AG04449 (cell line): ENCODE measurements around the gene BASP1.

ENCODE experiments used
- CTCF ChIA-PET: fragments of 350-600 bp; formaldehyde crosslinking; extraction: SDS; loops from one replicate; lab custom pipeline; 2021; ENCODE audit warnings: antibody characterized with exemption; lab: Yijun Ruan, JAX
- POLR2A ChIA-PET: fragments of 400-600, 350-600 bp; formaldehyde crosslinking; extraction: SDS; loops from one replicate; lab custom pipeline; 2020; ENCODE audit warnings: antibody characterized with exemption, inconsistent platforms; lab: Yijun Ruan, JAX
- DNase-seq: peaks from one replicate; pipeline ENCODE4 v3.0.0-alpha.2; 2010; ENCODE audit warnings: low read depth, low spot score
- H3K4me3 ChIP-seq: 2 replicates; pipeline ENCODE4 v1.5.1; 2011; ENCODE audit warnings: low read depth, mild to moderate bottlenecking, control low read depth, low read length
- TF ChIP-seq, protein P1 (sequence below): IDR thresholded peaks from one replicate; pipeline ENCODE4 v1.5.1; 2011; ENCODE audit warnings: mild to moderate bottlenecking, moderate library complexity, low read length, control low read depth, inconsistent platforms; ENCODE audit not compliant: insufficient read depth; ENCODE audit errors: missing control alignments

BASP1 gene

DNA sequence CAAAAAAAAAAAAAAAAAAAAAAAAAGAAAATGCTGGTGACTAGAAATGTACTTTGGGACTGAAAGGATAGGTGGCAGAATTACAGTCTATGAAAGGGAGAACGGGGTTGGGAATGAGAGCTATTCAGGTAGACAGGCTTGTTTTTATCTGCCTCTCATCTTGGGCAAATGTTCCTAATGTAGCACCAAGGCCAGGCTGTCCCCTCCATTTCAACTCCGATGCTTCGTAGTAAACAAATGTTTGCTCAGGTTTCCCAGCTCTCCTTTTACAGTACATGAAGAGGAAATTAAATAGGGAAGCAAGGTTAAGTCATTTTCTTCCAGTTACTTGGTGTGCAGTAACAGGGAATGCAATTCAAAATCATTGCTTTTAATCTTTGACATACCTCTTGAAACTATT is 4.4 kb upstream of the BASP1 start:
- TF ChIP-seq, protein P1, sequence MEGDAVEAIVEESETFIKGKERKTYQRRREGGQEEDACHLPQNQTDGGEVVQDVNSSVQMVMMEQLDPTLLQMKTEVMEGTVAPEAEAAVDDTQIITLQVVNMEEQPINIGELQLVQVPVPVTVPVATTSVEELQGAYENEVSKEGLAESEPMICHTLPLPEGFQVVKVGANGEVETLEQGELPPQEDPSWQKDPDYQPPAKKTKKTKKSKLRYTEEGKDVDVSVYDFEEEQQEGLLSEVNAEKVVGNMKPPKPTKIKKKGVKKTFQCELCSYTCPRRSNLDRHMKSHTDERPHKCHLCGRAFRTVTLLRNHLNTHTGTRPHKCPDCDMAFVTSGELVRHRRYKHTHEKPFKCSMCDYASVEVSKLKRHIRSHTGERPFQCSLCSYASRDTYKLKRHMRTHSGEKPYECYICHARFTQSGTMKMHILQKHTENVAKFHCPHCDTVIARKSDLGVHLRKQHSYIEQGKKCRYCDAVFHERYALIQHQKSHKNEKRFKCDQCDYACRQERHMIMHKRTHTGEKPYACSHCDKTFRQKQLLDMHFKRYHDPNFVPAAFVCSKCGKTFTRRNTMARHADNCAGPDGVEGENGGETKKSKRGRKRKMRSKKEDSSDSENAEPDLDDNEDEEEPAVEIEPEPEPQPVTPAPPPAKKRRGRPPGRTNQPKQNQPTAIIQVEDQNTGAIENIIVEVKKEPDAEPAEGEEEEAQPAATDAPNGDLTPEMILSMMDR = no peak
- ChIA-PET POLR2A (no interaction called here), CTCF (interaction anchor here (1.0 to 5.3 kb wide), 3 partner anchors 1072 to 1102 kb away, joined by 3 to 181 read pairs (median 8); no protein-coding TSS in a partner anchor)
- H3K4me3 ChIP-seq = no peak overlapping the region
- DNase-seq = no peak

DNA sequence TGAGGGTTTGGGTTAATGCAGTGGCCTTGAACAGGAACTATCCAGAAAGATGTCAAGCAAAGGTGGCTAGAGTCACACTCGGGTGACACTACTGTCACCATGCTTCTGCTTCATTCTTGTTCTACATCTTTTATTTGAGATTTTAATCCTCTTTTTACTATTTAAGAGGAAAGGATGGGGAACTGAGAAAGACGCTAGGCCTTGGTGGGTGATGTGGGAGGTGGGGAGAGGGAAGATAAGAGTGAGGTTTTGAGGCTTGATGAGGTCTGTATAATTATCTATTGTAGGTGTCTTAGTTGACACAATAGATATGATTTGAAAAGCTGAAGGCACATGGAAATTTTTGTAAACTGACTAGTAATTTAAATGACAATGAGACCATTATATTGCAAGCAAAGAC is 3.5 kb upstream of the BASP1 start:
- DNase-seq = no peak
- TF ChIP-seq, protein P1 = no peak
- ChIA-PET POLR2A (no interaction called here), CTCF (interaction anchor here (3.9 to 5.3 kb wide), 4 partner anchors 1071 to 1103 kb away, joined by 50 to 184 read pairs (median 121); no protein-coding TSS in a partner anchor)
- H3K4me3 ChIP-seq = no peak overlapping the region

DNA sequence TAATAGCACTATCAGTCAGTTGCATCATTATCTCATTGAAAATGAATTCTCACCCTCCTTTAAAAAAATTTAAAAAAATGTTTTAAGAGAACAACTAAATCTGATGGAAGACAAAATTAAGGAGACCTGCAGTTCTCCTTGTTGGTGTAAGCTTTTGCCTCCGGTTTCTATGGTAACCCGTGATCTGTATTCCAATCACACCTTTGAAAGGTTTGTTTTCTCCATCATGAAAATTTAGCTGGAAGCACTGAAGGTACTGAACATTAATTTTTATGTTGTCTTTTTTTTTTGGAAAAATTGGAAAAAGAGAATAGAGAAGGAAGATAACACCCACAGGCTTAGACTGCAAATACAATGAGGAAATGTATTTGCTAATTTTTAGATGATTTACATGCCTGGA is 2.5 kb upstream of the BASP1 start:
- ChIA-PET POLR2A (no interaction called here), CTCF (interaction anchor here (0.8 to 5.3 kb wide), 13 partner anchors 11 to 1102 kb away, joined by 3 to 184 read pairs (median 6); no protein-coding TSS in a partner anchor)
- H3K4me3 ChIP-seq = no peak overlapping the region
- no peak for DNase-seq
- TF ChIP-seq, protein P1 = no peak

DNA sequence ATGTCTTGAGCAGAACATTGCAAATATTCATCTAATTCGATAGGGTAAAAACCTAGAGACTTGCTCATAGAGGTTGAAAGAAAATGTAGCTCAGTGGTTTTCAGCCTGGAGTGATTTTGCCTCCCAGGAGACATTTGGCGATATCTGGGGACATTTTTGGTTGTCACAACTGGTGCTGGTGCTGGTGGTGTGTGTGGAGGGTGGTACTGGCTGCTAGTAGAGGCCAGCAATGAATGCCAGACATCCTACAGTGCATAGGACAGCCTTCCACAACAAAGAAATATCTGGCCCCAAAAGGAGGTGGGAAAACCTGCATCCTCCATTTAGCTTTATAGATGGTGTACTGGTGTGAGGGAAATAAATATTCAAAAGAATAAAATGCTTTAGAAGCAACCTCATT is 2.1 kb upstream of the BASP1 start:
- ChIA-PET POLR2A (interaction anchor here (1.1 kb wide), 1 partner anchor 1067 kb away, joined by 3 read pairs; no protein-coding TSS in a partner anchor), CTCF (interaction anchor here (0.8 to 5.3 kb wide), 35 partner anchors 11 to 1104 kb away, joined by 3 to 184 read pairs (median 4); no protein-coding TSS in a partner anchor)
- no peak for DNase-seq
- no peak overlapping the region for H3K4me3 ChIP-seq
- TF ChIP-seq, protein P1 = no peak

DNA sequence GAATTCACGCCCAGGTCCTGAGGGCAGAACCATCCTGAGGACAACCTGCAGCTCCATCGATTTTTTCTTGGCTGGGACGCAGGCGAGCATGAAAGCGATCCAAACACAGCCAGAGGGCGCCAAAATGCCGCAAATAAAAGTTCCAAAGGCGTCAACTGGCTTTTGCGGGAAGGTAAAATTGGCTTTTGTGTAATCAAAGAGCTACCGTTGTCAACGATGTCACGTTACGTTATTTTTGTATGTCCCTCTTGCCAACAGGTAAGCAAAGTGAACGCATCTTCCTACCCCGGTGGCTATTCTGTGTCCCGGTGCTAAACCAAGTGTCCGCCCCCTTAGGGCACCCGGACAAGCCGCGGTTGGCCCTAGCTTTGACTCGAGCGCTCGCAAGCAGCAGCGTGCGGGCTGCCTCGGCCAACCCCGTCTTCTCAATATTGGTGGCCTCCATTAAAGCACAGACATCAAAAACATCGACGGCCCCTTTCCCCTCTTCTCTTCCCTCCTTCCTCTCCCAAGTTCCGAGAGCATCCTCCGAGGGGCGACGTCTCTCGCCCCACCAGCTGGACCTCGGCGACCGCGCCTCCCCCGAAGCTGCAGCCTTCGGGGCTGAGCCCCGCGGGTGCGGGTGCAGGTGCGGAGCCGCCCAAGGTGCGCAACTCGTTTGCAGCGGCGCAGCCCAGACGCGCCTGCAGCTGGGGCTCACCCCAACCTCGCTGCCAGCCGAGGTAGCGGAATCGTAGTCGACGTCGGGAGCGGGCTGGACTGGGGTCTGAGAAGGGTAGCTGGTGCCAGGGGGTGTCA is 1.1 kb upstream of the BASP1 start:
- ChIA-PET POLR2A (interaction anchor here (0.6 to 2.3 kb wide), 4 partner anchors 22 to 1066 kb away, joined by 3 to 7 read pairs (median 4); no protein-coding TSS in a partner anchor), CTCF (interaction anchor here (0.6 to 5.3 kb wide), 56 partner anchors 8 to 1113 kb away, joined by 3 to 184 read pairs (median 4); no protein-coding TSS in a partner anchor)
- TF ChIP-seq, protein P1 = peak; percentile 75
- H3K4me3 ChIP-seq = peak overlapping the region; percentile 95
- DNase-seq = no peak
